GM12801 (cell line): ENCODE data around the gene CAPN2.

ENCODE experiments used
- TF ChIP-seq, protein P1 (sequence below): IDR thresholded peaks from one replicate; pipeline ENCODE4 v1.5.1; 2011; ENCODE audit warnings: control low read depth; ENCODE audit not compliant: insufficient read length; ENCODE audit errors: extremely low read depth

Gene CAPN2

DNA sequence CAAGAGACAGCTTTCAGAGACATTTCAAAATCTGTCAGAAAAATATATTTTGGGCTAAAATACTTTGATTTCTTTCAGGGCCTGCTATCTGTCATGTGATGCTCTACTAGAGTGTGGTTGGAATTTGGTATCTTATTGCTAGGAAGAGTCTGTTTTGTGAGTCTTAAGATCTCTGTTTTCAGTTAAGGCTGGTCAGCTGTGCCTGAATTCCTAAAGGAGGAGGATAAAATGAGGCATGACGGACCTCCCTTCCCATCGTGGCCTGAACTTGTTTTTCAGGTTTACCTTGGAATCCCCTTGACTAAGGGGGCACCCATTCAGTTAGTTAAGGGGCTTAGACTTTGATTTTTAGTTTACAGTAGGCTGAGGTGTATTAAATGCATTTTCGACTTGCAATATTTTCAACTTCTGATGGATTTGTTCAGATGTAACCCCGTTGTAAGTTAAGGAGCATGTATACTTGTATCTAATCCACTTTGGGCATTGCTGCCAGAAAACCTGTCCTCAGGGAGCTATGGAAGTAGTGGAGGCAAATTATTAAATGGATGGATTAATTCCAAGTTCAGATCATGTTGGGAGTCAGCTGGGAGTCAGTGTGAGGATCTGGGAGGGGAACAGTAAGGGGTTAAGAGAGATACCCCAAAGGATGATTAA lies 18.3 kb downstream of the CAPN2 start:
- TF ChIP-seq, protein P1, sequence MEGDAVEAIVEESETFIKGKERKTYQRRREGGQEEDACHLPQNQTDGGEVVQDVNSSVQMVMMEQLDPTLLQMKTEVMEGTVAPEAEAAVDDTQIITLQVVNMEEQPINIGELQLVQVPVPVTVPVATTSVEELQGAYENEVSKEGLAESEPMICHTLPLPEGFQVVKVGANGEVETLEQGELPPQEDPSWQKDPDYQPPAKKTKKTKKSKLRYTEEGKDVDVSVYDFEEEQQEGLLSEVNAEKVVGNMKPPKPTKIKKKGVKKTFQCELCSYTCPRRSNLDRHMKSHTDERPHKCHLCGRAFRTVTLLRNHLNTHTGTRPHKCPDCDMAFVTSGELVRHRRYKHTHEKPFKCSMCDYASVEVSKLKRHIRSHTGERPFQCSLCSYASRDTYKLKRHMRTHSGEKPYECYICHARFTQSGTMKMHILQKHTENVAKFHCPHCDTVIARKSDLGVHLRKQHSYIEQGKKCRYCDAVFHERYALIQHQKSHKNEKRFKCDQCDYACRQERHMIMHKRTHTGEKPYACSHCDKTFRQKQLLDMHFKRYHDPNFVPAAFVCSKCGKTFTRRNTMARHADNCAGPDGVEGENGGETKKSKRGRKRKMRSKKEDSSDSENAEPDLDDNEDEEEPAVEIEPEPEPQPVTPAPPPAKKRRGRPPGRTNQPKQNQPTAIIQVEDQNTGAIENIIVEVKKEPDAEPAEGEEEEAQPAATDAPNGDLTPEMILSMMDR: no peak

DNA sequence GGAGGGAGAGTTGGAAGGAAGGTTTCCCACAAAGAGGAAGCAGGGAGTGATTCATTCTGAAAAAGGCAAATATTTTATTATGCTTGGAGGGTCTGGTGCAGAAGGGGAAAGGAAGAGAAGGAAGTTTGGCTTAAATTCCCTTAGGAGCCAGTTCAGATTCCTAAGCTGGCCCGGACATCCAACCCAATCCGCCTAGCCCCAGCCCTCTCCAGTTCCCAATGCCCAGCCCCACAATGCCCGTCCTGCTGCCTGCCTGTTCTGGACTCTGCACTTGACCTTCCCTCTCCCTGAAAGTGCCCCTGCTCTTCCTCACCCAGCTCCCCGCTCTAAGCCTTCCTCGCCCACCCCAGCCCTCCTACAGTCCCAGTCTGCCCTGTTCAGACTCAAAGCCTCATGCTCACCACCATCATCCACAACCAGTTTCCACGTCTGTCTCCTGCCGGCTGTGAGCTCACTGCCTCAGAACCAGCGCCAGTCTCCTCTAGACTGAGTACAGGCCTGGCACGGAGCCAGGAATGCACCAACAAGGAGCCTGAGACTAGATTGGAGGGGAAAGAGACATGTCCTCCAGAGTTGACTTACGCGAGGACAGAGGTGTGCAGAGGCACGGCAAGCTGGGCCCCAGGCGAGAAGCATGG lies 18.9 kb downstream of the CAPN2 start:
- TF ChIP-seq, protein P1: no peak

DNA sequence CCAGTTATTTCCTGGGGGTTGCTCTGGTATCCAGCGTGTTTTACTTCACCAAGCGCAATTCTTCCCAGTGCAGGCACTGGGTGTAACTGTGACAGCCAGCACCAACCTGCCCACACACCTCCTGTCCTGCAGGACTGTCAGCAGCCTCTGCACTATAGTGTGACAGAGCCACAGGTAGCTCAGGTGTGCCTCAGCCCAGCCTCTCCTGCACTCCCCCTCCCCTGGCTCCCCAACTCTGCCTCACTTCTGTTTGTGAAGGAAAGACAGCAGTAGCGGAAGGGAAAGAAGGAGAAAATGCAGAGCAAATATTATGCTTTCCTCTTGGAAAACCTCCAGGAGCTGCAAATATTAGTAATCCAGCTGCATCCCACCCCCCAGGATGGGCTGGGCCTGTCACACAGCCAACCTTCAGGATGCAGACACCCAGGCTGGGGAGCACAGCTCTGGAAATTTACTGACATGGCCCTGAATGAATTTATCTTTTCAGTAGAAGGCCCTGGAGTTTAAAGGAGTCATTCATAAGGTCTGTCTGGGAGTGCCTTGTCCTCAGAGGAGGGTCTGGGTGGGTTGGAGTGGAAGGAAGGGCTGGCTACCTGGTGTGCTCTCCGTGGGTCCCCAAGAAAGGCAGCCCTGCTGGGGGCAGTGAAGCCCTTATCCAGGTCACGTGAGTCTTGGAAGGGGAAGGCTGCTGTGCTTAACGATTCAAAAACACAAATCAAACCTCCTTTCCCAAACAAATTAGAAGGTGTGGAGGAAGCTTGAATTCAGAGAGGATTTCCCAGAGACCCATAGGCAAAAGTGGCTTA lies 20.9 kb downstream of the CAPN2 start:
- TF ChIP-seq, protein P1: no peak

DNA sequence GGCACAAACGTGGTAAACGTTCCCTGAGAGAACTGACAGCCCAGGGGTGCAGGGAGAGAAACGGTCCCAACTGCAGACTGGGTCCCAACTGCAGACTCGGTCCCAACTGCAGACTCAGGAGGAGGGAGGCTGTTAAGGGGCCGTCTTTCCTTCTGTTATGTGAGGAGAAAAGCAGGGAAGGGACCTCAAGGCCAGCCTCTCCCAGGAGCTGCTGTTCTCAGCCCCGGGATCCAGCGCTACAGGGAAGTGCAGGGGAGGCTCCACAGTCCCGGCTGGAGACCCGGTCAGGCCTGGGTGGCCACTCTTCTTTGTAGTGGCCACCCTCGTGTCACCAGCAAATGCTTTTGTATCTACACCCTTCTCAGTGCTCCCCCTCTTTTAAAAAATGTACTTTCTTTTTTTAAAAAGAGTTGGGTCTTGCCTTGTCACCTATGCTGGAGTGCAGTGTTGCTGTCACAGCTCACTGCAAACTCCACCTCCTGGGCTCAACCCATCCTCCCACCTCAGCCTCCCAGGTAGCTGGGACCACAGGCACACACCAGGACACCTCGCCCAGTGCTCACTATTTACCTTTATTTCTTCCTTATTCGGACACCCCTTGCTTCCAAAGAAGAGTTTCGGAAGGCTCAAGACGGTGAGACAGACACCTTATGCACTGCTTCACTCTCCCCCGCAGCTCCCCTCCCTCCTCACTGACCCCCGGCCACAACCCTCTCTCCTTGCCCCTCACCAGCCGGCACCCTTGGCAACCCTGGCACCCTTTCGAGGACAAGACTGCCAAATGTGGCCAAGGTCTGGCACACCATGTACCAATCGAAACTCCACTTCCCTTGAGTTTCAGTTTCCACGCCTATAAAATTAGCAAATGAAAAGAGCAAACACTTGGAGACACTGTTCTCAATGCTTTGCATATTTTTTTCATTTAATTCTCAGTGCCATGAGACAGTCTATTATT lies 21.8 kb downstream of the CAPN2 start:
- TF ChIP-seq, protein P1: no peak

DNA sequence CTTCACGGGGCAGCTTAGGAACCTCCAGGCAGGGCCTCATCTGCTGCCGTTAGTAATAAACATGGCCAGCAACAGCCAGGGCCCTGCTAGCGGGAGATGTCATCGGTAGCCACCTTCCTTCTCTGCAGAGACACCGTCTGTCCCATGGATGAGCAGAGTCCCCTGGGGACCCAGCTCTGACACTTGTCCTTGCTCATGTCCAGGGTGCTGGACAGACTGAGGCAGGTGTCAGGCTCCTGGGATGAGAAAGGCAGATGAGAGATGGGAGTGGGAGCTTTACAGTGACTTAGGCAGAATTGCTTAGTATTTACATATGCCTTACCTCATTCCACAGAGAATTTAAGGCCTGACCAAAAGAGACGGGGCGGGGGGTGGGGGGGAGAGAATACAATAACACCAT lies 25.0 kb downstream of the CAPN2 start:
- TF ChIP-seq, protein P1: no peak

DNA sequence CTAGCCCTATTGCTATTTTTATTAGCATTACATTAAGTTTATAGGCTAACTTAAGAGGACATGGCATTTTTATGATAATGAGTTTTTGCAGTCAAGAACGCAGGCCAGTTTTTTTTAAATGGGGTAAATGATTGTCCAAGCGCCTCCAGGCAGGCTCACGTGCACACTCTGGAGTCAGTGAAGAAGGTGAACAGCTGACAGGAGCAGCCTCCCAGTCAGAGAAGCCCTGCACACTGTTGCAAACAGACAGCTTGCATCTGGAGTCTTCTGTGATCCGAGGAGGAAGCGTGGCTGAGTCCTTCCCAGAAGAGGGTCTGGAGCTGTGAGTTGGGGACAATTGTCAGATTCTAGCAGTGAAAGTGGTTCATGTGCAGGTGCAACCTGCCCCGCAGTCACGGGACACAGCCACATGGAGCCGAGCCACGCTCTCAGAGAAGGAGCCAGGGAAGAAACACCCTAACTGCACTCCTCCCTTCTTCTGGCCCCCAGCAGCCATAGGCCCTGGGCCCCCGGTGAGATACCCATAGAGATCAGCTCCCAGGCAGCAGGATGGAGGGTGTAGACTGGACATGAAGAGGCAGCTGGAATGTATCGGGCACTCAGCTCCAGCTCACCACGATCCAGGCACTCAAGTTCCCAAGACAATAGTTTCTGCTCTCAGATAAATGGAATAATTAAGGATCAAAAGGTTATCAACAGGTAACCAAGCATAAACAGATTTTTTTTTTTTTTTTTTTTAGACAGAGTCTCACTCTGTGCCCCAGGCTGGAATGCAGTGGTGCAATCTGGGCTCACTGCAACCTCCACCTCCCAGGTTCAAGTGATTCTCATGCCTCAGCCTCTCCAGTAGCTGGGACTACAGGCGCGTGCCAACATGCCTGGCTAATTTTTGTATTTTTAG lies 26.4 kb downstream of the CAPN2 start:
- TF ChIP-seq, protein P1: no peak
